ENCODE results near the gene NFYC.

- TF ChIP-seq, protein P1, sequence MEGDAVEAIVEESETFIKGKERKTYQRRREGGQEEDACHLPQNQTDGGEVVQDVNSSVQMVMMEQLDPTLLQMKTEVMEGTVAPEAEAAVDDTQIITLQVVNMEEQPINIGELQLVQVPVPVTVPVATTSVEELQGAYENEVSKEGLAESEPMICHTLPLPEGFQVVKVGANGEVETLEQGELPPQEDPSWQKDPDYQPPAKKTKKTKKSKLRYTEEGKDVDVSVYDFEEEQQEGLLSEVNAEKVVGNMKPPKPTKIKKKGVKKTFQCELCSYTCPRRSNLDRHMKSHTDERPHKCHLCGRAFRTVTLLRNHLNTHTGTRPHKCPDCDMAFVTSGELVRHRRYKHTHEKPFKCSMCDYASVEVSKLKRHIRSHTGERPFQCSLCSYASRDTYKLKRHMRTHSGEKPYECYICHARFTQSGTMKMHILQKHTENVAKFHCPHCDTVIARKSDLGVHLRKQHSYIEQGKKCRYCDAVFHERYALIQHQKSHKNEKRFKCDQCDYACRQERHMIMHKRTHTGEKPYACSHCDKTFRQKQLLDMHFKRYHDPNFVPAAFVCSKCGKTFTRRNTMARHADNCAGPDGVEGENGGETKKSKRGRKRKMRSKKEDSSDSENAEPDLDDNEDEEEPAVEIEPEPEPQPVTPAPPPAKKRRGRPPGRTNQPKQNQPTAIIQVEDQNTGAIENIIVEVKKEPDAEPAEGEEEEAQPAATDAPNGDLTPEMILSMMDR (IDR thresholded peaks at IDR 0.05), result no peak
- TF ChIP-seq POLR2A (IDR thresholded peaks at IDR 0.05), result no peak
Observed at GRCh38 chr1:40781608-40781971, 90.1 kb downstream of the NFYC start.

All from breast epithelium (tissue), 3 donors.